Endothelial cell of hepatic sinusoid (primary cell): ENCODE results near the gene MPRIP.
"Not testable (repeated sequence)": the region's sequence is repeated elsewhere in the genome, so short reads cannot be mapped to it uniquely, and the experiment has no call there.

Source experiments
- in situ Hi-C: cut with HindIII; loops from 2 replicates; pipeline ENCODE4 v1.10.0; 2017; ENCODE audit warnings: low sequenced_read_pairs

The MPRIP gene

GRCh38 chr17:17042384-17042736 lies at the start of gene MPRIP:
Gene MPRIP (plus strand): TSS chr17:17042457. CDS start chr17:17042849, 392 bp downstream.
- in situ Hi-C loops: no loop called here

GRCh38 chr17:16994631-16995030 lies 47.6 kb upstream of the MPRIP start:
- in situ Hi-C loops: no loop called here

GRCh38 chr17:16995930-16996329 lies 46.3 kb upstream of the MPRIP start:
- in situ Hi-C loops: no loop called here

GRCh38 chr17:16996726-16997125 lies 45.5 kb upstream of the MPRIP start:
- in situ Hi-C loops: not testable (repeated sequence)

- in situ Hi-C loops: no loop called here
Observed at GRCh38 chr17:16997514-16998429, 44.5 kb upstream of the MPRIP start.

GRCh38 chr17:16999931-17000625 lies 42.2 kb upstream of the MPRIP start:
- in situ Hi-C loops: no loop called here

GRCh38 chr17:17001076-17001777 lies 41.0 kb upstream of the MPRIP start:
- in situ Hi-C loops: no loop called here

- in situ Hi-C loops: no loop called here
Observed at GRCh38 chr17:17001874-17002520, 40.3 kb upstream of the MPRIP start.

- in situ Hi-C loops: not testable (repeated sequence)
Observed at GRCh38 chr17:17002731-17003715, 39.2 kb upstream of the MPRIP start.

GRCh38 chr17:17004251-17004996 lies 37.8 kb upstream of the MPRIP start:
- in situ Hi-C loops: no loop called here

GRCh38 chr17:17004997-17005614 lies 37.2 kb upstream of the MPRIP start:
- in situ Hi-C loops: not testable (repeated sequence)

- in situ Hi-C loops: not testable (repeated sequence)
Observed at GRCh38 chr17:17007891-17008290, 34.4 kb upstream of the MPRIP start.

GRCh38 chr17:17008621-17009397 lies 33.4 kb upstream of the MPRIP start:
- in situ Hi-C loops: not testable (repeated sequence)

- in situ Hi-C loops: not testable (repeated sequence)
Observed at GRCh38 chr17:17009972-17010371, 32.3 kb upstream of the MPRIP start.

- in situ Hi-C loops: not testable (repeated sequence)
Observed at GRCh38 chr17:17010545-17011034, 31.7 kb upstream of the MPRIP start.

- in situ Hi-C loops: not testable (repeated sequence)
Observed at GRCh38 chr17:17011043-17011907, 31.0 kb upstream of the MPRIP start.
